Hematopoietic multipotent progenitor cell (in vitro differentiated cells): ENCODE data around the gene CRY1. TPM values are rescaled to one million over a fixed set of nuclear protein-coding genes. Genes with fewer than 3 reads are reported as not detected.
"Not testable (repeated sequence)": the region's sequence is repeated elsewhere in the genome, so short reads cannot be mapped to it uniquely, and the experiment has no call there.

ENCODE experiments used
- DNase-seq, 3 donors: peaks; one replicate each; pipeline ENCODE4 v3.0.0-alpha.2; 2011 to 2015; ENCODE audit warnings: low read depth in 2 of 3, low spot score in 2 of 3
- total RNA-seq: library from RNA; depleted of rRNA; stranded (reverse); fragments of >200 nt; gene quantifications from one replicate; pipeline ENCODE4 v1.2.3, GENCODE V29; 2012

CRY1 gene
- total RNA-seq, 1 donor = 14.3 TPM

DNA sequence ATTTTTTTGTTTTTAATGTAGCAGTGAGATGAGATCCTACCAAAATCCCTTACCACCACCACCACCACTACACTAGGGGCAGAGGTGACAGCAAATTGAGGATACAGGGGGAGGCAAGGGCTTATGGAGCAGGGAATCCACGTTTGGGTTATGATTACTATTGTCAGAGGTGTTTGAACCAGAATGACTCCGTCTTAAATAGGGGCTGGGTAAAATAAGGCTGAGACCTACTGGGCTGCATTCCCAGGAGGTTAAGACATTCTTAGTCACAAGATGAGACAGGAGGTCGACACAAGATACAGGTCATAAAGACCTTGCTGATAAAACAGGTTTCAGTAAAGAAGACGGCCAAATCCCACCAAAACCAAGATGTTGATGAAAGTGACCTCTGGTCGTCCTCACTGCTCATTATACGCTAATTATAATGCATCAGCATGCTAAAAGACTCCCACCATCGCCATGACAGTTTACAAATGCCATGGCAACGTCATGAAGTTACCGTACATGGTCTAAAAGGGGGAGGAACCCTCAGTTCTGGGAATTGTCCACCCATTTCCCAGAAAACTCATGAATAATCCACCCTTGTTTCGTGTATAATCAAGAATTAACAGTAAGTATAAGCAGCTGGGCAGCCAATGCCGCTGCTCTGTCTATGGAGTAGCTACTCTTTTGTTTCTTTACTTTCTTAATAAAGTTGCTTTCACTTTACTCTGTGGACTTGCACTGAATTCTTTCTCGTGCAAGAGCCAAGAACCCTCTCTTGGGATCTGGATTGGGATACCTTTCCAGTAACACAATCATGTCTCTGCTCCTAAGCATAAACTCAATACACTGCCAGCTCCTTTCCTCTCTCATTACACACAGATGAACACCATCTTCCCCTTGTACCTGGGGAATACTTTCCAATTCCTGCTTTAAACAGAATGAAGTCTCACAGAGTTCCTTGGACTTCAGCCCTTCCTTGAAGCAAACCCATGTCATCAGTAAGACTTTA, 16.7 kb upstream of the CRY1 start:
- no peak for DNase-seq

DNA sequence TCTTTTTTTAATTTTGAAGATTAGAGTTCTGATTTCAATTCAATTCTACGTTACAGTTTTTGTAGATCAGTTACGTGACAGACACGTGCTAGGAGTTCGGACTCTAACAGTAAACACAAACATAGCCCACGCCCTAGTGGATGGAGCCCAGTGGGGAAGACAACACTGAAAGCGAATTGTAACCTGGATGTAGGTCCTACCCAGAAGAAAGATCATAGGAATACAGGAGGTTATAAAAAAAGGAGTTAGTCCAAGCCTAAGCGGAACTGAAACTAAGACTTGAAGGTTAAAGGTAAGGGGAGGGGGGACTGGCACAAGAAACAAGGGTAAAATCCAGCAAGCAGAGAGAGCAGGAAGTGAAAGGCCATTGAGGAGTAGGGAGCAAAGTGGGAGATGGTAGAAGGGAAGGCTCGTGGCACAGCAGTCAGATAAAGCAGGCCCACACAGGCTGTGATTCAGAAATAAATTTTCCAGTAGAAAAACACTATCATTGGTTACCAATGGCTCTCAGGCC, 15.7 kb upstream of the CRY1 start:
- DNase-seq = no peak

DNA sequence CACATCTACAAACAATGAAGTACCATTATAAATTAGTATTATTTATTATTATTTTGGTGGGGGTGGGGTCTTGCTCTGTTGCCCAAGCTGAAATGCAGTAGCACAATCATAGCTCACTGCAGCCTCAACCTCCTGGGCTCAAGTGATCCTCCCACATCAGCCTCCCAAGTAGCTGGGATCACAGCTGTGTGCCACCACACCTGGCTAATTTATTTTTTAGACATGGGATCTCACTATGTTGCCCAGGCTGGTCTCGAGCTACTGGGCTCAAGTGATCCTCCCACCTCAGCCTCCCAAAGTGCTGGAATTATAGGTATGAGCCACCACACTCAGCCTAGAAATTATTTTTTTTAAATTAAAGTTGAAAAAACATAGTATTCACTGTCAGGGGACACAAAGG, 15.0 kb upstream of the CRY1 start:
- DNase-seq = not testable (repeated sequence)

DNA sequence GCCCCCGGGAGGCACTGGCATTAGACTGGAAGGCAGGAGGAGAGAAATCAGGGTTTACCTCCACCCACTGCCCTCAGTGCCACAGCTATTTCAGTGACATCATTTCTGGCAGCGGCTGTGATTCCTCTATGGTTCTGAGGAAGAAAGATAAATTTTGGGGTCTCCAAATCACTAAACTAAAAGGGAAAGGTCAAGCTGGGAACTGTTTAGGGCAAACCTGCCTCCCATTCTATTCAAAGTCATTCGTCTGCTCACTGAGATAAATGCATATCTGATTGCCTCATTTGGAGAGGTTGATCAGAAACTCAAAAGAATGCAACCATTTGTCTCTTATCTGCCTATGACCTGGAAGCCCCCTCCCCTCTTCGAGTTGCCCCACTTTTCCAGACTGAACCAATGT, 14.0 kb upstream of the CRY1 start:
- DNase-seq = no peak

DNA sequence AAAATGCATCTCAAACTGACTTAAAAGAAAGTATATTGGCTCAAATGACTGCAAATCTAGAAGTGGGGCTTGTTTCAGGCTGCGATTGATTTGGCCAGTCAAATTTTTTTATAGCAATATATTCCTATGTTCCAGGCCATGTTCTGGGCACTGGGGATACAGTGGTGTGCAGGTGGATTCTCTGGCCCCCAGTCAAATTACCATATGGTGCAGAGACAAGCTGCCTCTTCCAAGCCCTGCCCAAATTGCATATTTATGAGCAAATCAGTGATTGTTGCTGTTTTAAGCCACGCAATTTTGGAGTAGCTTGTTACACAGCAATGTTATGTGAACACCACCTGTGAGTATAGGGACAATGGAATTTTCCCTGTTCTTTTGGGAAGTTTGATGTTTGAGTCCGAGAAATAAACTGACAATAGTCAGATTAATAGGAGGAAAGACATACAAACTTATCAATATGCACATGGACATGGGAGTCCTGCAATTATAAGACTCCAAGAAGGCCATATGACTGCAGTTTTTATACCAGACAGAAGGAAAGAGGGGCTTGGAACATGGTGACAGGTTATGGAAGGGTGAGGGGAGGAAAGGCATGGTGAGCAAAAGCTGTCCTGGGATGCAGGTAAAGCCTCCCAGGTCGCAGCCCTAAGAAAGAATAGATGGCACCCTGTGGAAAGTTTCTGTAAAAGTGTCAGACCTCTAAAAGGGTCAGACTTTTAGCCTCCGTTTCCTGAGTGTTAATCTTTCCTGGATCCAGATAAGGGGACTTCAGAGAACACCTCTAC, 13.1 kb upstream of the CRY1 start:
- DNase-seq = no peak

DNA sequence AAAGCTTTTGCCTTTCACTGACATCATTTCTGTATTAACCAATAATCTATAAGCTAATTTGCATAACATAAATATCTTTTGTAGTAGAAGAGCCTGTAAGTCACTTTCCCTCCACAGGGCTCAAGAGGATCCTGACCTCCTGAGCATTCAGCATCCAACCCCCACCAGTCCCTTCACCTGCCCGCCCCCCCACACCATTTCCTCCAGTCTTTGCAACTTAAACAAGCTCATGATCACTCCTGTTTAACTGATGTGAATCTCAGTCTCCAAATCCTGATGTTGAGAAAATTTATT, 12.0 kb upstream of the CRY1 start:
- DNase-seq = no peak

DNA sequence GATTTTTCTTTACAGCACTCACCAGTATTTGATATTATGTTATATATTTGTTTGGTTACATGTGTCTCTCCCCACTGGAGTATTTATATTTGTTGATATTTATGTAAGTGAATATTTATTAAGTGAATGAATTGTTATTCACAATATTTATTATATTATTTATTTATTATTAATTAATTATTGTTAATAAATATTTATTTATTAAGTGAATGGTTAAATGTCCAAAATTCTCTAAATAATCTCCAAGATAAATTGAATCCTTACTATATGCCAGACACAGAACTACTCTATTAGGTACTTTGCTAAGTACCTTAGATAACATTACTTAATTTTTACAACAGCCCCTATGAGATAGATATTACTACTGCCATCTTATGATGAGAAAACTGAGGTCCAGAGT, 10.2 kb upstream of the CRY1 start:
- no peak for DNase-seq

DNA sequence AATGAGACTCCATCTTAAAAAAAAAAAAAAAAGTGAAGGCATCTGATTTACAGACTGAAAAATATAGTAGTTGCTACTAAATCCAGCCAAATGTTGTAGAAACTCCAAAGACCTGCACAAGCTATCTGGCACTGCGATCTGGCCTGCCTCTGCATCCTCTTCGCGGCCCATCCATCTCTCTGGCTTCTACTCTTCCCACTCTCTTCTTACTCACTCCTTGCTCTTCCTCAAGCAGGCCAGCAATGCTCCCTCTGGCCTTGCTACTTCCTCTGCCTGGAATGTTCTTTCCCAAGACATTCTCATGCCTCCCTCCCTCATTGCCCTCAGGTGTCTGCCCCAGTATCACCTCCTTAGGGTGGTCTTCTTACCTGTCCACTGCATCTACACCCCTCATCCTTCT, 9.7 kb upstream of the CRY1 start:
- DNase-seq = no peak

DNA sequence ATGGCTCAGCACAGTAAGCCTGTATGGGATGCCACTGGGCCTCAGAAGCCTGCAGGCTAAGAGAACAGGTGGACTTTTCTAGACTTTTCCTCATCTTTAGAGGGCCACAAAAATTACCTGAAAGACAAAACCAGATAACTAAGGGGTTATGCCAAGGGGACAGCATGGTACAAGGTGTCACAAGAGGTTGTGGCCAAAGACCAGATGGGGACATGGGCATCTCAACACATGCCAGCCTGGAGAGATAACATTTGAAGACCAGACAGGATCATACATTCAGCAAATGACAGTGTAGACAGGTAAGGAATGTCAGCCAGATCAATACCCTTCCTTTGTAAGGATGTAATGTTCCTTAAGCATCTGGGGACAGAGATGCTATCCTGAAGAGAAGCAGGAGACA, 8.9 kb upstream of the CRY1 start:
- DNase-seq = no peak

DNA sequence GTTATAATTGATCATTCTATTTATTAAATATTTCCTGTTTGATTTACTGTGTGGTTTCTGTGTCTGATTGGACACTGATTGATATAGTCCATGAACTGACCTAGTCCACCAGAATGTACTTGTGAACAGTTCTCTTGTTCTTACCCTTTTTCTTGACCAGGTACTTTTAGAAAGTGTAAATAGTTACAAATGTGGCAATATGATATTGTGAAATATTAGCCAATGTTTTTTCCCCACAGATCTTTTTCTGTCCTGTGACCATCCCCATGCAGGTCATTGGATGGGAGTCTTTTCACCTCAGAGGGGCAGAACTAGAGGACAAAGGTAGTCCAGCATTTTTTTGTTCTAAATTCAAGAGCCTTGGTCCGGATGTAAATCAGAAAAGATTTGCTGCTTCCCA, 8.3 kb upstream of the CRY1 start:
- DNase-seq = no peak

DNA sequence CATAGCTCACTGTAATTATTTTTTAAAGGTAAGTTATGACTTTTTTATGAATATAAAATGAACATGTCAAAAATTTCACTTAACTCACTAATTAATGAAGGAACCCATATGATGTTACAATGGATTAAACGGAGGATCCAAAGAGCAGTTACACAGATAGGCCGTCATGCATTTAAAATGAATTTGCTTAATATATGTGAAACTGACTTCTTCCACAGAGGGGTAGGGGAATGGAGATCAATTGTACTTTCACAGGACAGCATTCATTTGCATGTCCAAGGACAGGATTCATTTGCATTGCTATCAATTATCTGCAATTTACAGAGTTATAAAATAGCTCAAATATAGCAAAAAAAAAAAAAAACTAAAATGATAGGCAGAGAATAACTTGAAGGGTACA, 6.6 kb upstream of the CRY1 start:
- no peak for DNase-seq

DNA sequence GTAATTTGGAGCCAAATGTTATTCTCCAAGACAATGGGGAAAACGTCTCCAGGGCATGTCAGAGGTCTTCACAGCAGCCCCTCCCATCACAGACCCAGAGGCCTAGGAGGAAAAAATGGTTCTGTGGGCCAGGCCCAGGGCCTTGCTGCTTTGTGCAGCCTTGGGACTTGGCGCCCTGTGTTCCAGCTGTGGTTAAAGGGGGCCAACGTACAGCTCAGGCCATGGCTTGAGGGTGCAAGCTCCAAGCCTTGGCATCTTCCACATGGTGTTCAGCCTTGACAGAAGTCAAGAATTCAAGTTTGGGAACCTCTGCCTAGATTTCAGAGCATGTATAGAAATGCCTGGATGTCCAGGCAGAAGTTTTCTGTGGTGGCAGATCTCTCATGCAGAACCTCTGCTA, 3.2 kb upstream of the CRY1 start:
- no peak for DNase-seq

DNA sequence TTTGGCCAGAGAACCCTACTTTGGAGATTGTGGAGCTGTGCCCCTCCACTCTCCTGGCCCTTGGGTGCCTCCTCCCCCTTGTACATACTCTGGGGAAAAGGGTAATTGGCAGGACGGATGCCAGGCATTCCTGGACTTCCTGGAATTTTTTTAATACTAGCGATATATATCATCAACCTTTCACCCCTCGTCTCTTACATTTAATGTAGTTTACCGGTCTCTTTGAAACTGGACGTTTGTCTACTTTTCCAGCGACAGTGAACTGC, 767 bp upstream of the CRY1 start:
- no peak for DNase-seq

DNA sequence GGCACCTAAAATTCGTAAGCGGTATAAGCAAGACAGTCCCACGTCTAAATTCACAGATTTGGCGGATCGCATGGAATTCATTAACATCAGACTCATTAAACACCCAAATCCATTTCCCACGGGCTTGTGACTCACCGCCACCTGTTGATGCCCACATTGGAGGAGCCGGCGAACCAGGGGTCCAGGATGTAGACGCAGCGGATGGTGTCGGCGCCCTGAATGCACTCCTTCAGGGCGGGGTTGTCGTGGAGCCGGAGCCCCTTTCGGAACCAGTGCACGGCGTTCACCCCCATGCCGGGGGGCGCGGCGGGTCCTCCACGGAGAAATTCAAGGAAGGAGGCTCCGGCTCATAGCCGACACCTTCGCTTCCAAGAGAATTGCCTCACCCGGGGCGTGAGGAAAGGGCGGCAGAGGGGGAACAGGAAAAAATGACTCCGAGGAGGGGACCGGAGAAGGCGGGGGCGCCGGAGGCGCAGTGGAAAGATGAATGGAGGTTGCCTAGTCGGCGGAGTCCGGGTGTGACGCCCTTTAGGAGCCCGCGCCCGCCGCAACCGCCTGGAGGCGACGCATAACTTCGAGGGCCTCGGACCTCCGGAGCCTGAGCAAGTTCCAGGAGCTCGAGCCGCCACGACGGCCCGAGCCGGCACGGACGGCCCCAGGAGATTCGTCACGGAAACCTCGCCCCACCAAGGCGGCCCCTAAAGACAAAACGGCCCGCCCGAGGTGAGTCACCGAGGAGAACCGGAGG, 506 bp downstream of the CRY1 start:
- peak; percentile 65 to 81 (median 80) for DNase-seq

DNA sequence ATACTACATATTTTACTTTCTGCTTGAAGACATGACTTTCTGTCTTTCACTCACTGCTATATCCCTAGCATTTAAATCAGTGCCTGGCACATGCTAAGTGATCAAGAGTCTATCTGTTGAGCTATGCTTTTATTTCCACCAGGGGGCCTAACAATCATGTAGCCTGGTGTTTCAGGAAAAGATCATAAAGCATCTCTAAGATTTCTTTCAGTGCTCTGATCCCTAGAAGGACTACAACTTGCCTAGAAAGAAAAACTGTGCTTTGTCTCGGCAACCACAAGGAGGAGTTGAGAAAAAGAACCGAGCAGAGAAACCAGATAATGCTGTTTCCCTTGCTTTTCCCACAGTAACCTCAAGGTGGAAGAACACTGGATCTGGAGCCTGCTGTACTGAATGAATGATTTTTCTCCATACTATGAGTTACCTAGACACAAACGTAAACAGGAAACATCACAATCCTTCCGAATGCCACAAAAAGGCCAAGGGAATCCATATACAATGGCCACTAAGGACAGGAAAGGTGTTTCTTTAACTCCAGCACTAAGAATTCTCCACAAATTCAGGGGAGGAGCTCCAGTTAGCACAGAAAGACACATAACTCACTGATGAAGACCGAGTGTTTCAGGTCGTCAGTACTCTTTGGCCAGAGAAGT, 1.2 kb downstream of the CRY1 start:
- peak; percentile 6 to 88 (median 79) for DNase-seq

DNA sequence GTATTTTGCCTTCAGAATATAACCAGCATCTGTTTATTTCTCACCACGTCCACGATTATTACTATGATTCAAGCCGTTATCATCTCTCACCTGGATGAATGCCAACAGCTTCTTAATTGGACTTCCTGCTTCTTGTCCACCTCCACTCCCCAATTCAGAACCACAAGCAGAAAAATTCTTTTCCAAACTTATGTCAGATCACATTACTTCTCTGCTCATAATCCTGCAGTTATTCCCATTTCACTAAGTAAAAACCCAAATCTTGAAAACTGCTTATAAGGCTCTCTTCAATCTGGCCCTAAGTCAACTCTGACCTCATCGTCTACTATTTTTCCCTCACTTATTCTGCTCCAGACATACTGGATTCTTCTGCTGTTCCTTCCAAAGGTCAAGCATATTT, 2.0 kb downstream of the CRY1 start:
- DNase-seq = no peak

DNA sequence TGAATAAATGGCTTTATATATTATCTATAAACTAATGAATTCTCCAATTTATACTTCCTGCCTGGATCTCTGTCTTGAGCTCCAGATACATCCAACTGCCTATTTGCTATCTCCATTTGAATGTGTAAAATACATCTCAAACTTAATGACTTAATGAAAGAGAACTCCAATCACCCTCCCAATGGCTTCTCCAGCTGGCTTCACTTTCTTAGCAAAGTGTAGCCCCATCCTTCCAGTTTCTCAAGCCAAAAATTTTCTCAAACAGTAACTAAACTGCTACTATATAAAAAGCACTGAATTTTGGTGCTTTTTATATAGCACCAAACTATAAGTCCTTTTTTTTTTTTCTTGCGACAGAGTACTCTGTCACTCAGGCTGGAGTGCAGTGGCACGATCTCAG, 2.6 kb downstream of the CRY1 start:
- no peak for DNase-seq

DNA sequence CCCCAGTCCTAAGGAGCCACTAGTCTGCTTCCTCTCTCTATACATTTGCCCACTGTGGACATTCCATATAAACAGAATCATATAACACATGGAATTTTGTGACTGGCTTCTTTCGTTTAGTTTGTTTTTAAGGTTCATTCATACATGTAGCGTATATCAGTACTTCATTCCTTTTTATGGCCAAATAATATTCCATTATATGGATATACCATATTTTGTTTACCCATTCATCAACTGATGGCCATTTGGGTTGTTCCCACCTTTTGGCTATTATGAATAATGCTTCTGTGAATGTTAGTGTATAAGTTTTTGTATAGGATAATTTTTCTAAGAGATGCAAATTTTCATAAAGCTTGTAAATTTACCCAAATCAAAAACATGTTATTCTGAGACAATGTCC, 4.4 kb downstream of the CRY1 start:
- DNase-seq = no peak

DNA sequence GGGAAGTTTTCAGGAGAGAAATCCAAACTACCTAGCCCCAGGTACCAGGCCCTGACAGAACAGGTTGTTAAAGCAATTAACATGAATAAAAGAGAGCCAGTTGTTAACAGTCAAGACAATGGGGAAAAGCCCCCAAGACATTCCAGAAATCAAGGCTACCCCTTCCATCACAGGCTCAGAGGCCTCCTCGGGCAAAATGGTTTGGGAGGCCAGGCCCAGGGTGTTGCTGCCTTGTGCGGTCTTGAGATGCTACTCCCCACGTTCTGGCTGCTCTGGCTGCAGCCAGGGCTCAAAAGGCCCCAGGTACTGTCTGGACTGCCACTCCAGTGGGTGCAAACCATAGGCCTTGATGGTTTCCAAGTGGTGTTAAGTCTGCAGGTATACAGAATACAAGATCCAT, 7.0 kb downstream of the CRY1 start:
- no peak for DNase-seq

DNA sequence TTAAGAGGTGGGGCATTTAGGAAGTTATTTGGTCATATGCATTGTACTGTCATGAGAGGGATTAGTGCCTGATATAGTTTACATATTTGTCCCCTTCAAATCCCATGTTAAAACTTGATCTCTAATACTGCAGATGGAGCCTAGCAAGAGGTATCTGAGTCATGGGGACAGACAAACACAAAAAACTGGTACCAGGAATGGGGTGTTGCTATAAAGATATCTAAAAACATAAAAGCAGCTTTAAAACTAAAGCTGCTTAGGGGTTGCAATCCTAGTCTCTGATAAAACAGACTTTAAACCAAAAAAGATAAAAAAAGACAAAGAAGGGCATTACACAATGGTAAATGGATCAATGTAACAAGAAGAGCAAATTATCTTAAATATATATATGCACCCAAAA, 11.6 kb downstream of the CRY1 start:
- no peak for DNase-seq

DNA sequence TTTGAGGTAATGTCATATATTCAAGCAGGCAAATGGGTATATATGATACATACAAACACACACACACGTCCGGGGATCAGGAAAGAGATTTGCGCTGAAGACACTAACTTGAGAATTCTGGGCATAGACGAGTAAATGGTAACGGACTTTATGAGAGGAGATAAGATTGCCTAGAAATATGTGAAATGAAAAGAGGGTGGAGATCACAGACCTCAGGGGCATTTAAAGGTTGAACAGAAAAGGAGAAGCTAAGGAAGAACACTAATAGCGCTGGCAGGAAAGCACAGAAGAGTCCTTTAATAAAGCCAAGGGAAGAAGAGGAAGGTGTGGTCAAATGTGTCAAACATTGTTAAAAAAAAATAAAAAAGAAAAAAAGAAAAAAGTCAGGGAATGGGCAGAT, 13.1 kb downstream of the CRY1 start:
- DNase-seq = peak in 1 of 3 donors; percentile 21
